SK-N-SH (cell line): ENCODE data around the gene RGS6. TPM values are rescaled to one million over a fixed set of nuclear protein-coding genes. Genes with fewer than 3 reads are reported as not detected.

ENCODE experiments used
- CHD2 ChIP-seq: fragments of 150-350 bp; IDR thresholded peaks from 2 replicates; pipeline ENCODE4 v1.6.1; 2018; ENCODE audit warnings: low read length; ENCODE audit not compliant: partially characterized antibody
- EP300 ChIP-seq, 2 experiments: IDR thresholded peaks; 2 replicates each; pipeline versions ENCODE4 v1.4.0 to v1.6.1; 2012; ENCODE audit warnings: borderline replicate concordance in 1 of 2, low read depth in 1 of 2, low read length in 1 of 2
- EZH2phosphoT487 ChIP-seq: fragments of 200-600 bp; sonication (generic); IDR thresholded peaks from 2 replicates; pipeline ENCODE4 v1.6.1; 2017; ENCODE audit warnings: low read depth, mixed run types, mild to moderate bottlenecking, antibody characterized with exemption, moderate library complexity, borderline replicate concordance
- FOXM1 ChIP-seq: IDR thresholded peaks from 2 replicates; pipeline ENCODE4 v1.4.0; 2012; ENCODE audit warnings: low read depth, mild to moderate bottlenecking
- GABPA ChIP-seq: IDR thresholded peaks from 2 replicates; pipeline ENCODE4 v1.4.0; 2012; ENCODE audit warnings: low read depth, mild to moderate bottlenecking
- POLR2AphosphoS5 ChIP-seq: IDR thresholded peaks from 2 replicates; pipeline ENCODE4 v1.6.1; 2012; ENCODE audit warnings: low read depth, low read length
- RAD21 ChIP-seq: IDR thresholded peaks from 2 replicates; pipeline ENCODE4 v1.6.1; 2012; ENCODE audit warnings: mild to moderate bottlenecking, low read length
- RFX5 ChIP-seq: IDR thresholded peaks from 2 replicates; pipeline ENCODE4 v1.6.1; 2012; ENCODE audit warnings: mild to moderate bottlenecking, improper control_type of control experiment, low read length
- SMC3 ChIP-seq: IDR thresholded peaks from 2 replicates; pipeline ENCODE4 v1.6.1; 2012; ENCODE audit warnings: low read depth, low read length, improper control_type of control experiment
- TAF1 ChIP-seq: IDR thresholded peaks from 2 replicates; pipeline ENCODE4 v1.6.1; 2012; ENCODE audit warnings: low read depth, mild to moderate bottlenecking, low read length, moderate library complexity, borderline replicate concordance
- TCF12 ChIP-seq: IDR thresholded peaks from 2 replicates; pipeline ENCODE4 v1.4.0; 2012
- TEAD4 ChIP-seq: IDR thresholded peaks from 2 replicates; pipeline ENCODE4 v1.4.0; 2012; ENCODE audit warnings: mild to moderate bottlenecking, borderline replicate concordance; ENCODE audit not compliant: insufficient read depth
- USF1 ChIP-seq: IDR thresholded peaks from 2 replicates; pipeline ENCODE4 v1.4.0; 2012; ENCODE audit warnings: low read depth, borderline replicate concordance
- YY1 ChIP-seq: IDR thresholded peaks from 2 replicates; pipeline ENCODE4 v1.4.0; 2012; ENCODE audit warnings: low read depth, mild to moderate bottlenecking
- polyA plus RNA-seq, 3 experiments: library from polyadenylated mRNA; depleted of rRNA; stranded (reverse); fragments of >200 nt; gene quantifications; 2 replicates each; pipeline ENCODE4 v1.2.3, GENCODE V29; 2012
- TF ChIP-seq, protein P1 (sequence below): fragments of 150-350 bp; IDR thresholded peaks from 2 replicates; pipeline ENCODE4 v1.6.1; 2017; ENCODE audit warnings: antibody characterized with exemption, low read length, low read depth, borderline replicate concordance
- TF ChIP-seq, protein P2 (sequence below): fragments of 200-600 bp; sonication (generic); IDR thresholded peaks from 2 replicates; pipeline ENCODE4 v1.6.1; 2017; ENCODE audit warnings: antibody characterized with exemption, mild to moderate bottlenecking, moderate library complexity
- TF ChIP-seq, protein P3 (sequence below): IDR thresholded peaks from 2 replicates; pipeline ENCODE4; 2012

Gene RGS6
- polyA plus RNA-seq, 1 of the 3 experiments (the other 2 are of a cell fraction): not detected

DNA sequence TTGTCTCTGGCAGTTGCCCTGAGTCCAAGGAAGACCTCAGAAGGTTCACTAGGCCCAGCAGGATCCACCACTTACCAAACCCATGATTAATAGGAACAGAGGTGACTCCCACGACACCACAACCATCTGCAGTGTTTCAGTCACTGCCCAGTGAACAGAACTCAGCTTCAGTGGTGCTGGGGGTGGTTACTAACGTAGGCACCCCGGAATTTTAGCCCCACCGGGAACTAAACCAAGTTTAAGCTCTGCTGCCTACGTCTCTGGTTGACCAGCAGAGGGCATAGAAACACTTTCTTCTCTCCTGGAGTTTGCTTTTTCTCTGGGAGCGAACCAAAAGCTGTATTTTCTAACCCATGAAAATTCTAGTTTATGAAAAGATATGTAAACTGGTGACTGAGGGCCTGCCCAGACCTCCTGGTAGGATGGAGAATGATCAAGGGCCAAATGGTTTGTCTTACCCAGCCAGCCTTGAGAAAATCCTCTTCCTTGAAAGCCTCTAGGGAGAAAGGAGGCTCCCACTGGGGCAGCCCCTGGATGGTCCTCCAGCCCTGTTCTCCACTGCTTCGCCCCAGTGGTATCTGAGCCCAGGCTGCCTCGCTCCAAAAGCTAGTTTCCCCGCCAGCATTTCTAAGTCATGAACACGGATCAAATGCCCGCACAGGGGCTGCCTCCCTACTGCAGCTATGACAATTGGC is 581.9 kb downstream of the RGS6 start (continued):
- no peak for TF ChIP-seq POLR2AphosphoS5
- TF ChIP-seq, protein P1, sequence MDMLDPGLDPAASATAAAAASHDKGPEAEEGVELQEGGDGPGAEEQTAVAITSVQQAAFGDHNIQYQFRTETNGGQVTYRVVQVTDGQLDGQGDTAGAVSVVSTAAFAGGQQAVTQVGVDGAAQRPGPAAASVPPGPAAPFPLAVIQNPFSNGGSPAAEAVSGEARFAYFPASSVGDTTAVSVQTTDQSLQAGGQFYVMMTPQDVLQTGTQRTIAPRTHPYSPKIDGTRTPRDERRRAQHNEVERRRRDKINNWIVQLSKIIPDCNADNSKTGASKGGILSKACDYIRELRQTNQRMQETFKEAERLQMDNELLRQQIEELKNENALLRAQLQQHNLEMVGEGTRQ: no peak
- TF ChIP-seq, protein P2, sequence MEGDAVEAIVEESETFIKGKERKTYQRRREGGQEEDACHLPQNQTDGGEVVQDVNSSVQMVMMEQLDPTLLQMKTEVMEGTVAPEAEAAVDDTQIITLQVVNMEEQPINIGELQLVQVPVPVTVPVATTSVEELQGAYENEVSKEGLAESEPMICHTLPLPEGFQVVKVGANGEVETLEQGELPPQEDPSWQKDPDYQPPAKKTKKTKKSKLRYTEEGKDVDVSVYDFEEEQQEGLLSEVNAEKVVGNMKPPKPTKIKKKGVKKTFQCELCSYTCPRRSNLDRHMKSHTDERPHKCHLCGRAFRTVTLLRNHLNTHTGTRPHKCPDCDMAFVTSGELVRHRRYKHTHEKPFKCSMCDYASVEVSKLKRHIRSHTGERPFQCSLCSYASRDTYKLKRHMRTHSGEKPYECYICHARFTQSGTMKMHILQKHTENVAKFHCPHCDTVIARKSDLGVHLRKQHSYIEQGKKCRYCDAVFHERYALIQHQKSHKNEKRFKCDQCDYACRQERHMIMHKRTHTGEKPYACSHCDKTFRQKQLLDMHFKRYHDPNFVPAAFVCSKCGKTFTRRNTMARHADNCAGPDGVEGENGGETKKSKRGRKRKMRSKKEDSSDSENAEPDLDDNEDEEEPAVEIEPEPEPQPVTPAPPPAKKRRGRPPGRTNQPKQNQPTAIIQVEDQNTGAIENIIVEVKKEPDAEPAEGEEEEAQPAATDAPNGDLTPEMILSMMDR: peak; percentile 83
- TF ChIP-seq CHD2: no peak
- 0 out of 2 replicates have a peak, but pooled peaks have one; percentile 30 for TF ChIP-seq RFX5
- TF ChIP-seq GABPA: no peak
- TF ChIP-seq FOXM1: no peak
- TF ChIP-seq TEAD4: no peak
- TF ChIP-seq YY1: no peak
- peak; percentile 79 for TF ChIP-seq SMC3
- TF ChIP-seq RAD21: peak; percentile 84
- no peak for TF ChIP-seq TCF12
- TF ChIP-seq USF1: no peak
- no peak for TF ChIP-seq TAF1
- no peak for TF ChIP-seq EZH2phosphoT487
- TF ChIP-seq, protein P3, sequence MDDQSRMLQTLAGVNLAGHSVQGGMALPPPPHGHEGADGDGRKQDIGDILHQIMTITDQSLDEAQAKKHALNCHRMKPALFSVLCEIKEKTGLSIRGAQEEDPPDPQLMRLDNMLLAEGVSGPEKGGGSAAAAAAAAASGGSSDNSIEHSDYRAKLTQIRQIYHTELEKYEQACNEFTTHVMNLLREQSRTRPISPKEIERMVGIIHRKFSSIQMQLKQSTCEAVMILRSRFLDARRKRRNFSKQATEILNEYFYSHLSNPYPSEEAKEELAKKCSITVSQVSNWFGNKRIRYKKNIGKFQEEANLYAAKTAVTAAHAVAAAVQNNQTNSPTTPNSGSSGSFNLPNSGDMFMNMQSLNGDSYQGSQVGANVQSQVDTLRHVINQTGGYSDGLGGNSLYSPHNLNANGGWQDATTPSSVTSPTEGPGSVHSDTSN: no peak
- TF ChIP-seq EP300 (IDR thresholded peaks at IDR 0.05; ENCODE audit: borderline replicate concordance in 1 of 2, low read depth in 1 of 2, low read length in 1 of 2): no peak
